Stimulated activated naive CD4-positive, alpha-beta T cell treated with Interleukin-2 at 50 U/mL for 16 hours (primary cell): ENCODE data around the gene OSBPL1A.

Source experiments
- DNase-seq: peaks from one replicate; lab custom pipeline; 2025; lab: John Stamatoyannopoulos, UW

The OSBPL1A gene

GRCh38 chr18:24397694-24398368, at the start of gene OSBPL1A:
OSBPL1A (minus strand) TSS chr18:24397824; CDS start chr18:24377533, 20,291 bp downstream.
- DNase-seq = peak; percentile 70

GRCh38 chr18:24446953-24447538, 49.4 kb upstream of the OSBPL1A start:
- no peak for DNase-seq

GRCh38 chr18:24446453-24446852, 48.8 kb upstream of the OSBPL1A start:
- DNase-seq = no peak

- no peak for DNase-seq
Measured at GRCh38 chr18:24443870-24444269, 46.2 kb upstream of the OSBPL1A start.

DNA sequence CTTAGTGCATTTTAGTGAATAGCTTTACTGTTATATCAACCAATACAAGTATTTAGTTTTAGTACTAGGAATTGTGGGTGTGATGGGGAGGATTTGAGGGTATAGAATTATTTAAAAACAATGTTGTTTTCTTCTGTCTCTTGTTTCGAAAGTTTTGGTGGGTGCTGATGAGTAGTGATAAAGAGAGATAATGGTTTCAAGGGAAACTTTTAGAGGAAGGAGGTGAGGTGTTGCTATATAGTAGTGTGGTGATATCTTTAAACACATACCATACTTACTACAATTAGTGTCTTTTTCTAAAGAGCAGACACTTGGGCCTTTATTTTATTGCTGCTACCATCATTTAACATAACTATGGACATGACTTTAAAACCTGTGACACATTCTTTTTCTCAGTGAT, 39.3 kb upstream of the OSBPL1A start:
- DNase-seq = no peak

DNA sequence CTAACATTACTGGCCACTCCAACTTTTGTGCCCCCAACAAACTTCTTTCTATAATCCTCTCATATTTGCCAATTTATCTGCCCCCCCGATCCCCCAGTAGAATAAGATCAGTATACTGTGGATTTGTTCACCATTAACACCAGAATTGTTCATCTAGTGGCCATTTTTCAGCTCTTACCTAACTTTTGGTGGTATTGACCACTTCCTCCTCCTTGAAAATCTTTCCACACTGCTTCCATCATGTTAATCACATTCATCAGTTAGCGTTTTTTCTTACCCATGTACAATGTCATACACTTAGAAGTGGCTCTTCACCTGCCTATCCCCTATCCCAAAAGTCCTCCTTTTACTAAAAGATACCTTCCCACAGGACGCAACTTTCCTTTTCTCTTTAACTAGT, 35.0 kb upstream of the OSBPL1A start:
- no peak for DNase-seq

DNA sequence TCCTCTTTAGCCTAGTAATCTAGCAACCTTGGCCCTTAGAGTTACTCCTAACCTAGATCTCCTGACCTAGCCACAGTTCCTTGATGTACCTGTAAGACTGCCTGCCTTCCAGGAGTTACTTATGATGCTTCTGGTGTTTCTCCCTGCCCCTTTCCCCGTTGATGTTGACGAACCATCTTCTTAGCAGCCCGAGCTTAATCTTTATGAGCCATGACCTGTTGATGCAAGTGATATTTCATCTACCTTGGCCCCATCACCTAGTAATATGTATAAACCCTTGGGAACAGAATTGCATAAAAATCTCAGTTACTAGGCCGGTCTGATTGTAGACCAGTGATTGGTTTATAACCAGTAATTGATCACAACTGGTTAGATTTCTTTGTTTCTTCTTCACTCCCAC, 31.6 kb upstream of the OSBPL1A start:
- no peak for DNase-seq

DNA sequence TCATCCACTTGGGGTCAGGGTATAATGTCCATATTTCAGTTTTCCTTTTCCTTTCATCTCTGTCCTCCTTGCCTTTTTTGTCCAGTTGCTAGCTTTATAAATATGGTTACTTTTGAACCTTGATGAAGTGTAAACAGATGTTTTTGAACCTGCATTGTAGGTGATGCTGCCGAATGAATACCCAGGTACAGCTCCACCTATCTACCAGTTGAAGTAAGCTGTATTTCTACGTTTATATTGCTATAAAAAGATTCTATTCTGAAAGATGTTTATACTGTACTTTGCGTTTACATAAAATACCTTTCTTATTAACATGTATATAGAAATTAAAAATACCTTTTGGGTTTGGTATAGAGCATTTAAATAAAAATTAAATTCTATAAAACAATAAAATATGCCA, 31.1 kb upstream of the OSBPL1A start:
- DNase-seq = no peak

- no peak for DNase-seq
Measured at GRCh38 chr18:24427484-24427883, 29.9 kb upstream of the OSBPL1A start.

- peak; percentile 77 for DNase-seq
Measured at GRCh38 chr18:24426398-24427294, 29.0 kb upstream of the OSBPL1A start, which contains the start of gene IMPACT. IMPACT (plus strand) TSS chr18:24426670; CDS start chr18:24426757, 87 bp downstream.

- no peak for DNase-seq
Measured at GRCh38 chr18:24426073-24426397, 28.4 kb upstream of the OSBPL1A start.

- DNase-seq = no peak
Measured at GRCh38 chr18:24421831-24422230, 24.2 kb upstream of the OSBPL1A start.

GRCh38 chr18:24420551-24420950, 22.9 kb upstream of the OSBPL1A start:
- DNase-seq = no peak

DNA sequence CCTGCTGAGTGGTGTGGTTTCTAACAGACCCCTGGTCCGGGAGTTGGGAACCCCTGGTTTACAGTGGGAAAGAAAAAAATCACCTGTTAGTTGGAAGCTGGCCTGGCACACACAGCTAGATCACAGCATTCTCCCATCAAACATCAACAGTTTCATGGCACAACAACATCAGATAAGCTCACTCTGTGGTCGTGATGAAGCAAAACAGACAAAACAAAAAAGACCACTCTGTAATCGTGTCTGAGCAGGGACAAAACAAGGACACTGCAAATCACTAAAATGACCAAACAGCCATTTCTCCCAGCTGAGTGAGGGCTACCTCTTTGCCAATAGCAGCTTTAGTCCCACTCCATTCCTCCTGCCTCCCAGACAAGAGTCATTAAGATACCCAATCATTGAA, 19.9 kb upstream of the OSBPL1A start:
- no peak for DNase-seq

DNA sequence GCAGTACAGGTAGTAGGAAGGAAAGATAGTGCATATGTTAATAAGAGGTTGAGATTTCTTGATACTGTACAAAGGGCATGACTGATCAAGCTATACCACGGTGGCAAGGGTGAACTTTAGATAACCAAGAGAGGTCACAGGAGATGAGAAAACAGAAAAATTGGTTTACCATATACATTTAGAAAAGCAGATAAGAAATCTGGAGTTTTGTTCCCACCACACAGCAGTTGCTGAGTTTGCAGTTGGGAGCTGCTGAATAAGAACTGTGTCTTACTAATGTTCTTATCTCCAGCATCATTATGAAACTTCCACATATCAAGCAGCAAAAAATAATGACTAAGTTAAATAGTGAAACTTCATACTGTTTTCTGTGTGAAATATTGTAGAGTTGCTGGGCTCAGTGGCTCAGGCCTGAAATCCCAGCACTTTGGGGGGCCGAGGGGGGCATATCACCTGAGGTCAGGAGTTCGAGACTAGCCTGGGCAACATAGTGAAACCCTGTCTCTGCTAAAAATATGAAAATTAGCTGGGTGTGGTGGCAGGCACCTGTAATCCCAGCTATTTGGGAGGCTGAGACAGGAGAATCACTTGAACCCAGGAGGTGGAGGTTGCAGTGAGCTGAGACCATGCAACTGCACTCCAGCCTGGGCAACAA, 16.9 kb upstream of the OSBPL1A start:
- peak; percentile 45 for DNase-seq

DNA sequence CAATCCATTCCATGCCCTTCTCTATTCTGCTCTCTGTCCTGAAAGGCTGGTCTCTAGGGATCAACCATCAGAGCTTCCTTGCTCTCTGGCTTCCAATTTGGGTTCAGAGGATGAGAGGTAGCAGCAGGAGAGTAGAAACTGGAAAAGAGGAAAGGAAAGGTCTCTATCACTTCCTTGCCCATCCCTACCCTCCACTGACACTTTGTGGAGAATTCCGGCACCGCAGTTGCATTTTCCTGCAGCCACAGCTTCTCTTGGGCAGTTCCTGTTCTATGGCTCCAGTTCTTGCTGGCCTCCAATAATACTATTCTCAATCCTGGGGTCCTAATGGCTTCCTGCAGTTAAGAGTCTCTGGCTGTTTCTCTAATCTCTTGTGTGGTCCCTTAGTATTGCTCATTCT, 15.5 kb upstream of the OSBPL1A start:
- DNase-seq = no peak

DNA sequence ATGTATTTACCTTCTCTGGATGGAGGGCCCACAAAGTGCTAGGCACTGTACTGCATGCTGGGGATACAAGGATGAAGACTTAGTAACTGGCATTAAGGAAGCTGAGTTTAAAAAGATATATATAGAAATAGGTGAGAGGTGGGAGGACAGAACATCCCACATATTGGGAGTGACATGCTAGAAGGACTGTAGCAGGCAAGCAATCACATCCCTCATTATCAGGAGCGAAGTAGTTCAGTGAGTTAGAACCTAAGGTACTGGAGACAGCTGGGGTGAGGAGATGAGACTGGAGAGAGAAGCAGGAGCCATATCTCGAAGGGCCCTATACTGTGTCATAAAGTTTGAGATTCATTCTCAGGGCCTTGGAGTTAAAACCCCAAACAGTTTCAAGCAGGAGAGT, 10.9 kb upstream of the OSBPL1A start:
- DNase-seq = no peak

- no peak for DNase-seq
Measured at GRCh38 chr18:24404591-24404990, 7.0 kb upstream of the OSBPL1A start.

DNA sequence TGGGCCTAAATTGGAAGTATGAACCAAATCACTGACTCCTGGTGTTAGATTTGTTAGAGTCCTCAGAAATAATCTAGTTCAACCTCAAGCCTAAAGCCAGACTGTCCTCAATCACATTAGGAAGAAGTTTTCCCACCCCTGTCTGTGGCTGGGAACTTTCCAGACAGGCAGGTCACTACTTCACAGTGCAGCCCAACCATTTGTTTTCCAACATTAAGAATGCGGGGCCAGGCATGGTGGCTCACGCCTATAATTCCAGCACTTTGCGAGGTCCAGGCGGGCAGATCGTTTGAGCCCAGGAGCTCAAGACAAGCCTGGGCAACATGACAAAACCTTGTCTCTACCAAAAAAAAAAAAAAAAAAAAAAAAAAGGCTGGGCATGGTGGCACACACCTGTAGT, 5.5 kb upstream of the OSBPL1A start:
- DNase-seq = no peak

DNA sequence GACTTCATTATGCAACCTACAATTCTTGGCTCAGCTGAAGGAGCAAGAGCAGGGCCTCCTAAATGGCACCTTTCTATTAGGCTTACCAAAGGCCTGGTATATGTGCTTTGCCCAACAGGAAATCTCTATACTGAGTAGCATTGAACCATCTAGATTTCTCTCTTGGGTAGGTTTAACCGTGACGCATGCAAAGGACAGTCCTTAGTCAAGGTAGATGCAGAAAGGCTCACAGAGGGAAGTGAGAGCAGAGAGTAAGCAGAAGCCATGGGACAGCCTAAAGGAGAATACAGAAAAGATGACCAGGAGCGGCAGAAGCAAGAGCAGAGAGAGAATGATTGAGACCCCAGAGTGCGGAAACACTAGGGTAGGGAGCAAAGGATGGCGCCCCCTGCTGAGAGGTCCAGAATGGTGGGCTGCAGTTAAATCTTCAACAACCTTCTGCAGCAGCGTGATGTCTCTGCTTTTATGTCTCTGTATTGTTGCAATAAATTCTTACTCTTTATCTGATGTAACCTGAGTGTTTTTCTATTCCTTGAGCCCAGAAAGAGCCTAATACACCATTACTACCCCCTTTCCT, 4.7 kb upstream of the OSBPL1A start:
- no peak for DNase-seq

DNA sequence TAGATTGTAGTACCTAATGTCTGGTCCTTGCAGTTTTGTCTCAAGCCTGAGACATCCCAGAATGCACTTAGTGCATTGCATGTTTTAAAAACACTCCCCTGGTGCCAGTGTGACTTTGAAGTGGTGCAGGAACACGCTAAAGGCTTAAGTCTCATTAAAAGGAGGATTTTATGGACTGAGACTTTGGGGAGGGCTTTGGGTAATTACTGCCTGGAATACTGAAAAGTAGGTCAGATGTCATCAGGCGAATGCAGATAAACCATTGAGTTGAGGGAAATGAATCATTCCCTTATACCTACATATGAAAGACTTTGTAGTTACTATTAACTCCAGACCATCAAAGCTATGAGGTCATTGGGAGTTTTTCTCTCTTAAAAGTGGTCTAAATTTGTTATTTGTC, 3.0 kb upstream of the OSBPL1A start:
- no peak for DNase-seq

- no peak for DNase-seq
Measured at GRCh38 chr18:24398540-24398939, 916 bp upstream of the OSBPL1A start.
